OCI-M2 (cell line): ENCODE results near the gene PHKB.
"Not testable (repeated sequence)": the region's sequence is repeated elsewhere in the genome, so short reads cannot be mapped to it uniquely, and the experiment has no call there.

Source experiments
- DNase-seq: peaks from one replicate; lab custom pipeline; 2025; ENCODE audit not compliant: unreplicated experiment; lab: John Stamatoyannopoulos, UW

Gene PHKB

GRCh38 chr16:47460711-47461597 is at the start of gene PHKB, which contains the start of gene ITFG1:
Gene PHKB (plus strand): TSS chr16:47461331. CDS start chr16:47461351, 20 bp downstream.
Gene ITFG1 (minus strand): TSS chr16:47461063. CDS start chr16:47461045, 18 bp downstream.
- DNase-seq, result peak; percentile 30

- no peak for DNase-seq
Observed at GRCh38 chr16:47413041-47413440, 48.1 kb upstream of the PHKB start.

- DNase-seq, result no peak
Observed at GRCh38 chr16:47416869-47417268, 44.3 kb upstream of the PHKB start.

GRCh38 chr16:47424846-47425245 is 36.3 kb upstream of the PHKB start:
- no peak for DNase-seq

DNA sequence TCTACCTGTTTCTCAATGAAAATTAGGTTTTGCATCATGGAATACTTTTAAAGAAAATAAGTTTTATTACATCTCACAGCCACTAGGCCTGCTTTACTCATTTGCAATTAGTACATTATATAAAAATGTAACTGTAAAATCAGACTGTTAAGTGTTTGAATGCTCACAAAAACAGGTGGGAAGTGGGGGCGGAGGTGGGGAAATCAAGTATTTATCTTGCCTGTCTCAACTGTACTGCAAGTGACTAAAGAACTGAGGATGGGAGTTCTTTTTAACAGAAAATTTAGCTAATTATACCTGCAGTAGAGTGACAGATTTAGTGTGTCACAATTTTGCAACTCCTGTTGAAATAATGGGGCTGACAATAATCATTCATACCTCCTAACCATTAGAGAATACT is 34.3 kb upstream of the PHKB start:
- no peak for DNase-seq

DNA sequence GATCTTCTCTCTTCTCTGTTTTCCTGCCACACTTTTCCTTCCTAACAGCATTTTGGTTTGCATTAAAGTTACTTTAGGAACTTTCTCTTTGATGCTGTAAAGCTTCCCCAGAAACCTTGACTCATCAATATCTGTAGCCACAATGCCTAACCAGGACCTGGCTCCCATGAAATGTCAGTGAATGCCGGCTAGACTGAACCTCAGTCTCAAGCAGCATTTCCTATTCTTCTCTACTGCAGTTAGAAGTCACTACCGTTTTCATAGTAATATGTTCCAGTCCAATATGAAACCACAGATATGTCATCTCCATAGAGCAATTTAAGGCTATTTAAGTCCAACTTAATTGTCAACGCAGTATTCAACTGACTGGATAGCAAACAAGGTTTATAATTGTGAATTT is 29.2 kb upstream of the PHKB start:
- no peak for DNase-seq

DNA sequence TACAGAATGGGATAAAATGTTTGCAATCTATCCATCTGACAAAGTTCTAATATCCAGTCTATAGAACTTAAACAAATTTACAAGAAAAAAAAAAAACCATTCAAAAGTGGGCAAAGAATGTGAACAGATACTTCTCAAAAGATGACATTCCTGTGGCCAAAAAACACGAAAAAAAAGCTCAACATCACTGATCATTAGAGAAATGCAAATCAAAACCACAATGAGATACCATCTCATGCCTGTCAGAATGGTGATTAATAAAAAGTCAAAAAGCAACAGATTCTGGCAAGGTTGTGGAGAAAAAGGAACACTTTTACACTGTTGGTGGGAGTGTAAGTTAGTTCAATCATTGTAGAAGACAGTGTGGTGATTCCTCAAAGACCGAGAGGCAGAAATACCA is 26.9 kb upstream of the PHKB start:
- DNase-seq, result not testable (repeated sequence)

DNA sequence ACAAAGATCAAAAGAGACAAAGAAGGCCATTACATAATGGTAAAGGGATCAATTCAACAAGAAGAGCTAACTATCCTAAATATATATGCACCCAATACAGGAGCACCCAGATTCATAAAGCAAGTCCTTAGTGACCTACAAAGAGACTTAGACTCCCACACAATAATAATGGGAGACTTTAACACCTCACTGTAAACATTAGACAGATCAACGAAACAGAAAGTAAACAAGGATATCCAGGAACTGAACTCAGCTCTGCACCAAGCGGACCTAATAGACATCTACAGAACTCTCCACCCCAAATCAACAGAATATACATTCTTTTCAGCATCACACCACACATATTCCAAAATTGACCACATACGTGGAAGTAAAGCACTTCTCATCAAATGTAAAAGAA is 21.1 kb upstream of the PHKB start:
- not testable (repeated sequence) for DNase-seq

- DNase-seq, result not testable (repeated sequence)
Observed at GRCh38 chr16:47442884-47443283, 18.2 kb upstream of the PHKB start.

- no peak for DNase-seq
Observed at GRCh38 chr16:47446431-47446830, 14.7 kb upstream of the PHKB start.

- no peak for DNase-seq
Observed at GRCh38 chr16:47448830-47449575, 12.1 kb upstream of the PHKB start.

GRCh38 chr16:47449788-47450187 is 11.3 kb upstream of the PHKB start:
- DNase-seq, result no peak

GRCh38 chr16:47458331-47458730 is 2.8 kb upstream of the PHKB start:
- DNase-seq, result no peak

- DNase-seq, result no peak
Observed at GRCh38 chr16:47459603-47460002, 1.5 kb upstream of the PHKB start.

GRCh38 chr16:47460359-47460710 is 796 bp upstream of the PHKB start:
- DNase-seq, result no peak

DNA sequence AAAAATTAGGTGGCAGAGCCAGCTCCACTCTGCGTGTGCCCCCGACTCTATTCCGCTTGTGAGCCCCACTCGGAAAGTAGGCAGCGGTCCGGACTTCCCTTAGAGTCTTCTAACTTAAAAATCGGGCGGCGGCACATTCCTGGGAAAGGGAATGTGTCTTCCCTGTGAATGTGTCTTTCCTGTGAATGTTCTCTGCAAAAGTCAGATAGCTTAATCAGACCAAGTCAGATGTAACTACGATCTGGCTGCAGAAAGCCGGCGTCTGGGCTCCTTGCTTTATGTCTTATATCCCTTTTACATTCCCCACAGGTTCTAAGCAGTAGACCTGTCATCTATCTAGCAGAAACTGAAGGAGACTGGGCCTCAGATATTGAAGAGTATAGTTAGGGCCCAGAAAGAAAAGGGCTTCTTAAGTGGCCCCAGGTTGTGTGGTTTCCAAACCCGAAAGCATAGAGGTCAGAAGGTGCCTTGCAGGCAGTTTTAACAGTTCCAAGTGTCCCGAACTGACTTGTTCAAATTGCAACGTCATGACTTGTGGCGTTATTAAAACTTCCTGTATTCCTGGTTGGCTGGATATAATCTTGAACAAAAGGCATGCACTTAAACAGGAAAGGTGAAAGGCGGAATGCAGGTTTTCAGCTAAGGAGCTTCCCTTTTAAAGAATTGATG is 601 bp downstream of the PHKB start:
- DNase-seq, result peak; percentile 38

GRCh38 chr16:47463771-47464624 is 2.9 kb downstream of the PHKB start:
- no peak for DNase-seq

DNA sequence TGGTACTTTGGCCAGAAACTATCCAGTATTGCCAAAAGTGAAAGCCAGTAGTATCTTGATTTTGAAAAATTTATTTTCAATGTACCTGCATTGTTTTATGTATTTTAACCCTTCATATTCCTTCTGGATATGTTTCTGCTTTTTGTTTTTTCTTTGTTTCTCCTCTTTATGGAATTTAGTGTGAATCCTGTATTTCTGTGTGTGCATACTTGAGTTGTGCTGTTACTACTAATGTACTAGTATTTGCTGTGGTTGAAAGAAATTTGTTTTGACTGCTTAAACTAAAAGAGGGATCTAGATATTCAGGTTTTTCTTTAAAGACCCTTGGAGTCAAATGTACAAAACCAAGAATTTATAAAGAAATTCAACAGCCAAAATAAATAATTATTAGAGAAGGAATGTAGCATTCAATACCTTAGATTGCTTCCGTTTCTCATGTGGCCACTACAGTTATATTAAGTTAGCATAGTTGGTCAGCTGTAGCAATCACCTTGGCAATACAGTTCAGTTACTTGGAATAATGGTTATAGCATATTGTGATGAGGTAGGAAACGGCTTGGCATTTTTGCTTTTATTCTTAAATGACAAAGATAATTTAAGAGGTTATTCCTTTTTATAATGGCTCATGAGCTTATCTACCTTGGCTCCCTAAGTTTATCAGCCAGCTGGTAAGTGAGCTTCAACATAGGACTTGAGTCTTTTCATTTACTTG is 4.9 kb downstream of the PHKB start:
- DNase-seq, result no peak

- DNase-seq, result no peak
Observed at GRCh38 chr16:47467501-47467900, 6.4 kb downstream of the PHKB start.

DNA sequence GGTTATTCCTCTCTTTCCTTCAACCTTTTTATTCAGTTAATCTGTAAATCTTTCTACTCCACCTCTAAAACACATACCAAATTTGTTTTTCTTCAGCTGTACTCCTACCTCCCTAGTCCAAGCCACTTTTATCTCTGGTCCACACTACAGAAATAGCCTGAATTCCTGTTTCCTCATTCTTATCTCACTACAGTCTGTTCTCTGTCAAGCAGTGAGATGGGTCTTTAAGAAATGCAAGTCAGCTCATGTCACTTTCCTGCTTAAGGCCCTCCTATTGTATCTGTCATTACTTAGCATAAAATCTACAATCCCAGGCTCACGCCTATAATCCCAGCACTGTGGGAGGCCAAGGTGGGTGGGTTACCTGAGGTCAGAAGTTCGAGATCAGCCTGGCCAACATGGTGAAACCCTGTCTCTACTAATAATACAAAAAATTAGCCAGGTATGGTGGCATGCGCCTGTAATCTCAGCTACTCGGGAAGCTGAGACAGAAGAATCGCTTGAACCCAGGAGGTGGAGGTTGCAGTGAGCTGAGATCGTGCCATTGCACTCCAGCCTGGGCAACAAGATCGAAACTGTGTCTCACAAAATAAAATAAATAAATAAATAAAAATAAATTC is 7.0 kb downstream of the PHKB start:
- DNase-seq, result not testable (repeated sequence)
